ENCODE data around the gene DPP9. TPM values are rescaled to one million over a fixed set of nuclear protein-coding genes. Genes with fewer than 3 reads are reported as not detected.

Gene DPP9
- total and polyA plus RNA-seq, 2 of the 8 experiments (the other 6 are each of a cell fraction or from before 2014, with no cell fraction given) = 11.6 to 40.7 TPM

DNA sequence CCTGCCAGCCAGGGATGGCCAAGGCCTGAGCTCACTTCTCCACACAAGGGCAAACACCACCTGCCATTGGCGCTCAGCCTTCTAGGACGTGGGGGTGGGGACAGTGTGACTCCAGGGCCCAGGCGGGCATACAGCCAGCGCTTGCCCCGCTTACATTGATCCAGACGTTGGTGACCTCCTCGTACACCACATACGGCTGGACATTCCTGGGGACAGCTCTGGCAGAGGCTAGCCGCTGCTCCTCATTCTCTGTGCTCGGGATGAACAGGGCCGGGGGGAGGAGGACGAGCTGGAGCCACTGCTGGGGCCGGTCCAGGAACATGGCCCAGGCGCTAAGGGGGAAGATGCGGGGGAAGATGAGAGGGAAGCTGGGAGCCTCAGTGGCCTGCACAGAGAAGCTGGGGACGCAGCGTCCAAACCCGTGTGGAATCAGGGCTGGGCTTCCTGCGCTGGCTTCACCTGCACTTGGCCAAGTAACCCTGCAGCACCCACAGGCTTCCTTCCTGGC lies 28.4 kb downstream of the DPP9 start (continued):
- TF ChIP-seq, protein P1, sequence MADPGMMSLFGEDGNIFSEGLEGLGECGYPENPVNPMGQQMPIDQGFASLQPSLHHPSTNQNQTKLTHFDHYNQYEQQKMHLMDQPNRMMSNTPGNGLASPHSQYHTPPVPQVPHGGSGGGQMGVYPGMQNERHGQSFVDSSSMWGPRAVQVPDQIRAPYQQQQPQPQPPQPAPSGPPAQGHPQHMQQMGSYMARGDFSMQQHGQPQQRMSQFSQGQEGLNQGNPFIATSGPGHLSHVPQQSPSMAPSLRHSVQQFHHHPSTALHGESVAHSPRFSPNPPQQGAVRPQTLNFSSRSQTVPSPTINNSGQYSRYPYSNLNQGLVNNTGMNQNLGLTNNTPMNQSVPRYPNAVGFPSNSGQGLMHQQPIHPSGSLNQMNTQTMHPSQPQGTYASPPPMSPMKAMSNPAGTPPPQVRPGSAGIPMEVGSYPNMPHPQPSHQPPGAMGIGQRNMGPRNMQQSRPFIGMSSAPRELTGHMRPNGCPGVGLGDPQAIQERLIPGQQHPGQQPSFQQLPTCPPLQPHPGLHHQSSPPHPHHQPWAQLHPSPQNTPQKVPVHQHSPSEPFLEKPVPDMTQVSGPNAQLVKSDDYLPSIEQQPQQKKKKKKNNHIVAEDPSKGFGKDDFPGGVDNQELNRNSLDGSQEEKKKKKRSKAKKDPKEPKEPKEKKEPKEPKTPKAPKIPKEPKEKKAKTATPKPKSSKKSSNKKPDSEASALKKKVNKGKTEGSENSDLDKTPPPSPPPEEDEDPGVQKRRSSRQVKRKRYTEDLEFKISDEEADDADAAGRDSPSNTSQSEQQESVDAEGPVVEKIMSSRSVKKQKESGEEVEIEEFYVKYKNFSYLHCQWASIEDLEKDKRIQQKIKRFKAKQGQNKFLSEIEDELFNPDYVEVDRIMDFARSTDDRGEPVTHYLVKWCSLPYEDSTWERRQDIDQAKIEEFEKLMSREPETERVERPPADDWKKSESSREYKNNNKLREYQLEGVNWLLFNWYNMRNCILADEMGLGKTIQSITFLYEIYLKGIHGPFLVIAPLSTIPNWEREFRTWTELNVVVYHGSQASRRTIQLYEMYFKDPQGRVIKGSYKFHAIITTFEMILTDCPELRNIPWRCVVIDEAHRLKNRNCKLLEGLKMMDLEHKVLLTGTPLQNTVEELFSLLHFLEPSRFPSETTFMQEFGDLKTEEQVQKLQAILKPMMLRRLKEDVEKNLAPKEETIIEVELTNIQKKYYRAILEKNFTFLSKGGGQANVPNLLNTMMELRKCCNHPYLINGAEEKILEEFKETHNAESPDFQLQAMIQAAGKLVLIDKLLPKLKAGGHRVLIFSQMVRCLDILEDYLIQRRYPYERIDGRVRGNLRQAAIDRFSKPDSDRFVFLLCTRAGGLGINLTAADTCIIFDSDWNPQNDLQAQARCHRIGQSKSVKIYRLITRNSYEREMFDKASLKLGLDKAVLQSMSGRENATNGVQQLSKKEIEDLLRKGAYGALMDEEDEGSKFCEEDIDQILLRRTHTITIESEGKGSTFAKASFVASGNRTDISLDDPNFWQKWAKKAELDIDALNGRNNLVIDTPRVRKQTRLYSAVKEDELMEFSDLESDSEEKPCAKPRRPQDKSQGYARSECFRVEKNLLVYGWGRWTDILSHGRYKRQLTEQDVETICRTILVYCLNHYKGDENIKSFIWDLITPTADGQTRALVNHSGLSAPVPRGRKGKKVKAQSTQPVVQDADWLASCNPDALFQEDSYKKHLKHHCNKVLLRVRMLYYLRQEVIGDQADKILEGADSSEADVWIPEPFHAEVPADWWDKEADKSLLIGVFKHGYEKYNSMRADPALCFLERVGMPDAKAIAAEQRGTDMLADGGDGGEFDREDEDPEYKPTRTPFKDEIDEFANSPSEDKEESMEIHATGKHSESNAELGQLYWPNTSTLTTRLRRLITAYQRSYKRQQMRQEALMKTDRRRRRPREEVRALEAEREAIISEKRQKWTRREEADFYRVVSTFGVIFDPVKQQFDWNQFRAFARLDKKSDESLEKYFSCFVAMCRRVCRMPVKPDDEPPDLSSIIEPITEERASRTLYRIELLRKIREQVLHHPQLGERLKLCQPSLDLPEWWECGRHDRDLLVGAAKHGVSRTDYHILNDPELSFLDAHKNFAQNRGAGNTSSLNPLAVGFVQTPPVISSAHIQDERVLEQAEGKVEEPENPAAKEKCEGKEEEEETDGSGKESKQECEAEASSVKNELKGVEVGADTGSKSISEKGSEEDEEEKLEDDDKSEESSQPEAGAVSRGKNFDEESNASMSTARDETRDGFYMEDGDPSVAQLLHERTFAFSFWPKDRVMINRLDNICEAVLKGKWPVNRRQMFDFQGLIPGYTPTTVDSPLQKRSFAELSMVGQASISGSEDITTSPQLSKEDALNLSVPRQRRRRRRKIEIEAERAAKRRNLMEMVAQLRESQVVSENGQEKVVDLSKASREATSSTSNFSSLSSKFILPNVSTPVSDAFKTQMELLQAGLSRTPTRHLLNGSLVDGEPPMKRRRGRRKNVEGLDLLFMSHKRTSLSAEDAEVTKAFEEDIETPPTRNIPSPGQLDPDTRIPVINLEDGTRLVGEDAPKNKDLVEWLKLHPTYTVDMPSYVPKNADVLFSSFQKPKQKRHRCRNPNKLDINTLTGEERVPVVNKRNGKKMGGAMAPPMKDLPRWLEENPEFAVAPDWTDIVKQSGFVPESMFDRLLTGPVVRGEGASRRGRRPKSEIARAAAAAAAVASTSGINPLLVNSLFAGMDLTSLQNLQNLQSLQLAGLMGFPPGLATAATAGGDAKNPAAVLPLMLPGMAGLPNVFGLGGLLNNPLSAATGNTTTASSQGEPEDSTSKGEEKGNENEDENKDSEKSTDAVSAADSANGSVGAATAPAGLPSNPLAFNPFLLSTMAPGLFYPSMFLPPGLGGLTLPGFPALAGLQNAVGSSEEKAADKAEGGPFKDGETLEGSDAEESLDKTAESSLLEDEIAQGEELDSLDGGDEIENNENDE (IDR thresholded peaks at IDR 0.05; ENCODE audit: insufficient replicate concordance, low read length) = no peak
- TF ChIP-seq EP300 (IDR thresholded peaks at IDR 0.05; ENCODE audit: borderline replicate concordance in 1 of 2, low read depth in 2 of 2, low read length in 2 of 2) (no peak), HDAC6 (IDR thresholded peaks at IDR 0.05; ENCODE audit: low read depth, low read length) (no peak), TEAD4 (IDR thresholded peaks at IDR 0.05; ENCODE audit: low read depth, low read length) (no peak), MAFK (IDR thresholded peaks at IDR 0.05; ENCODE audit: low read depth, low read length) (no peak), CREB1 (IDR thresholded peaks at IDR 0.05) (no peak), TAF7 (optimal IDR thresholded peaks at IDR 0.05; ENCODE audit: borderline replicate concordance, low read depth, low read length) (no peak), PHF8 (conservative IDR thresholded peaks at IDR 0.05; ENCODE audit: low read depth, low read length) (no peak), JUND (IDR thresholded peaks at IDR 0.05; ENCODE audit: low read length) (no peak), GTF2F1 (IDR thresholded peaks at IDR 0.05; ENCODE audit: borderline replicate concordance, low read depth, low read length) (no peak), EGR1 (IDR thresholded peaks at IDR 0.05; ENCODE audit: borderline replicate concordance, low read depth, low read length) (no peak), KDM1A (IDR thresholded peaks at IDR 0.05; ENCODE audit: borderline replicate concordance, low read length) (no peak)
